Fibroblast of mammary gland (primary cell): ENCODE data around the gene ARHGEF17.

Experiments used
- DNase-seq: peaks from one replicate; pipeline ENCODE4 v3.0.0-alpha.2; 2010; ENCODE audit warnings: low read depth
- H3K4me3 ChIP-seq: 2 replicates; pipeline ENCODE4 v1.5.1; 2011; ENCODE audit warnings: low read depth, mild to moderate bottlenecking, low read length, moderate library complexity; ENCODE audit not compliant: control insufficient read depth
- CTCF ChIP-seq: conservative IDR thresholded peaks from 2 replicates; pipeline ENCODE4 v1.5.1; 2011; ENCODE audit warnings: low read depth, low read length, inconsistent platforms; ENCODE audit not compliant: control insufficient read depth, insufficient read depth

Gene ARHGEF17

GRCh38 chr11:73384125-73384441 is 76.0 kb downstream of the ARHGEF17 start:
- H3K4me3 ChIP-seq, result no peak overlapping the region
- DNase-seq, result no peak

GRCh38 chr11:73384531-73384871 is 76.4 kb downstream of the ARHGEF17 start:
- no peak overlapping the region for H3K4me3 ChIP-seq
- no peak for DNase-seq

More at GRCh38 chr11:73384125-73384441, 76.0 kb downstream of the ARHGEF17 start:
- no peak for TF ChIP-seq CTCF

GRCh38 chr11:73384872-73385689 is 77.0 kb downstream of the ARHGEF17 start:
- no peak overlapping the region for H3K4me3 ChIP-seq
- no peak for TF ChIP-seq CTCF
- no peak for DNase-seq

More at GRCh38 chr11:73384531-73384871, 76.4 kb downstream of the ARHGEF17 start:
- no peak for TF ChIP-seq CTCF

- TF ChIP-seq CTCF, result no peak
- no peak for DNase-seq
- H3K4me3 ChIP-seq, result no peak overlapping the region
Observed at GRCh38 chr11:73386016-73386415, 77.9 kb downstream of the ARHGEF17 start.

GRCh38 chr11:73386546-73386945 is 78.5 kb downstream of the ARHGEF17 start:
- no peak for TF ChIP-seq CTCF
- no peak for DNase-seq
- no peak overlapping the region for H3K4me3 ChIP-seq

GRCh38 chr11:73387594-73388264 is 79.7 kb downstream of the ARHGEF17 start:
- H3K4me3 ChIP-seq, result no peak overlapping the region
- TF ChIP-seq CTCF, result no peak
- no peak for DNase-seq
